Measurements from ENCODE around the gene FER.

FER gene

GRCh38 chr5:108748401-108749127 lies 867 bp downstream of the FER start (continued):
- TF ChIP-seq HIC1 (tag by site-specific recombination; IDR thresholded peaks at IDR 0.05) (peak; percentile 56; the same call in 1 of the 2 replicates), ZNF561 (tag by site-specific recombination; IDR thresholded peaks at IDR 0.05; ENCODE audit: borderline replicate concordance) (peak; percentile 71), ZBTB26 (tag by site-specific recombination; optimal IDR thresholded peaks at IDR 0.05) (peak; percentile 82), ZNF398 (tag by site-specific recombination; IDR thresholded peaks at IDR 0.05) (peak; percentile 100), MEIS1 (CRISPR knock-in tag; IDR thresholded peaks at IDR 0.05; ENCODE audit: borderline replicate concordance) (no peak), ZSCAN4 (tag by site-specific recombination; IDR thresholded peaks at IDR 0.05) (peak; percentile 35; the same call in 1 of the 2 replicates), ZNF335 (tag by site-specific recombination; conservative IDR thresholded peaks at IDR 0.05) (peak; percentile 23; the same call in 1 of the 2 replicates), ZBTB17 (tag by site-specific recombination; IDR thresholded peaks at IDR 0.05) (peak; percentile 91), GLIS1 (tag by site-specific recombination; IDR thresholded peaks at IDR 0.05) (peak; percentile 93), ZNF660 (tag by site-specific recombination; IDR thresholded peaks at IDR 0.05) (peak; percentile 84), ZNF654 (tag by site-specific recombination; IDR thresholded peaks at IDR 0.05; ENCODE audit: low read depth) (no peak), ZBTB21 (tag by site-specific recombination; IDR thresholded peaks at IDR 0.05) (no peak), ZNF623 (tag by site-specific recombination; IDR thresholded peaks at IDR 0.05) (no peak), PATZ1 (tag by site-specific recombination; IDR thresholded peaks at IDR 0.05) (peak; percentile 86), KLF8 (tag by site-specific recombination; IDR thresholded peaks at IDR 0.05) (peak; percentile 42; the same call in 1 of the 2 replicates), ZNF37A (tag by site-specific recombination; IDR thresholded peaks at IDR 0.05) (no peak), PRDM4 (tag by site-specific recombination; IDR thresholded peaks at IDR 0.05) (peak; percentile 21; the same call in 1 of the 2 replicates)
- TF ChIP-seq, protein P1, sequence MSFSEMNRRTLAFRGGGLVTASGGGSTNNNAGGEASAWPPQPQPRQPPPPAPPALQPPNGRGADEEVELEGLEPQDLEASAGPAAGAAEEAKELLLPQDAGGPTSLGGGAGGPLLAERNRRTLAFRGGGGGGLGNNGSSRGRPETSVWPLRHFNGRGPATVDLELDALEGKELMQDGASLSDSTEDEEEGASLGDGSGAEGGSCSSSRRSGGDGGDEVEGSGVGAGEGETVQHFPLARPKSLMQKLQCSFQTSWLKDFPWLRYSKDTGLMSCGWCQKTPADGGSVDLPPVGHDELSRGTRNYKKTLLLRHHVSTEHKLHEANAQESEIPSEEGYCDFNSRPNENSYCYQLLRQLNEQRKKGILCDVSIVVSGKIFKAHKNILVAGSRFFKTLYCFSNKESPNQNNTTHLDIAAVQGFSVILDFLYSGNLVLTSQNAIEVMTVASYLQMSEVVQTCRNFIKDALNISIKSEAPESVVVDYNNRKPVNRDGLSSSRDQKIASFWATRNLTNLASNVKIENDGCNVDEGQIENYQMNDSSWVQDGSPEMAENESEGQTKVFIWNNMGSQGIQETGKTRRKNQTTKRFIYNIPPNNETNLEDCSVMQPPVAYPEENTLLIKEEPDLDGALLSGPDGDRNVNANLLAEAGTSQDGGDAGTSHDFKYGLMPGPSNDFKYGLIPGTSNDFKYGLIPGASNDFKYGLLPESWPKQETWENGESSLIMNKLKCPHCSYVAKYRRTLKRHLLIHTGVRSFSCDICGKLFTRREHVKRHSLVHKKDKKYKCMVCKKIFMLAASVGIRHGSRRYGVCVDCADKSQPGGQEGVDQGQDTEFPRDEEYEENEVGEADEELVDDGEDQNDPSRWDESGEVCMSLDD (tag by site-specific recombination; IDR thresholded peaks at IDR 0.05): peak; percentile 98
- TF ChIP-seq, protein P2, sequence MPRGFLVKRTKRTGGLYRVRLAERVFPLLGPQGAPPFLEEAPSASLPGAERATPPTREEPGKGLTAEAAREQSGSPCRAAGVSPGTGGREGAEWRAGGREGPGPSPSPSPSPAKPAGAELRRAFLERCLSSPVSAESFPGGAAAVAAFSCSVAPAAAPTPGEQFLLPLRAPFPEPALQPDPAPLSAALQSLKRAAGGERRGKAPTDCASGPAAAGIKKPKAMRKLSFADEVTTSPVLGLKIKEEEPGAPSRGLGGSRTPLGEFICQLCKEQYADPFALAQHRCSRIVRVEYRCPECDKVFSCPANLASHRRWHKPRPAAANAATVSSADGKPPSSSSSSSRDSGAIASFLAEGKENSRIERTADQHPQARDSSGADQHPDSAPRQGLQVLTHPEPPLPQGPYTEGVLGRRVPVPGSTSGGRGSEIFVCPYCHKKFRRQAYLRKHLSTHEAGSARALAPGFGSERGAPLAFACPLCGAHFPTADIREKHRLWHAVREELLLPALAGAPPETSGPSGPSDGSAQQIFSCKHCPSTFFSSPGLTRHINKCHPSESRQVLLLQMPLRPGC (tag by site-specific recombination; IDR thresholded peaks at IDR 0.05): peak; percentile 24; the same call in 1 of the 2 replicates
- TF ChIP-seq, protein P3, sequence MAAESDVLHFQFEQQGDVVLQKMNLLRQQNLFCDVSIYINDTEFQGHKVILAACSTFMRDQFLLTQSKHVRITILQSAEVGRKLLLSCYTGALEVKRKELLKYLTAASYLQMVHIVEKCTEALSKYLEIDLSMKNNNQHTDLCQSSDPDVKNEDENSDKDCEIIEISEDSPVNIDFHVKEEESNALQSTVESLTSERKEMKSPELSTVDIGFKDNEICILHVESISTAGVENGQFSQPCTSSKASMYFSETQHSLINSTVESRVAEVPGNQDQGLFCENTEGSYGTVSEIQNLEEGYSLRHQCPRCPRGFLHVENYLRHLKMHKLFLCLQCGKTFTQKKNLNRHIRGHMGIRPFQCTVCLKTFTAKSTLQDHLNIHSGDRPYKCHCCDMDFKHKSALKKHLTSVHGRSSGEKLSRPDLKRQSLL (tag by site-specific recombination; IDR thresholded peaks at IDR 0.05): peak; percentile 99
